PC-3 (cell line): ENCODE measurements around the gene GPC5. TPM values are rescaled to one million over a fixed set of nuclear protein-coding genes. Genes with fewer than 3 reads are reported as not detected.

Experiments
- ATAC-seq: fragments of 200-7000 bp; cut with Tn5 transposase; 2 replicates; pipeline ENCODE4 v1.9.1; 2020; ENCODE audit warnings: mild to moderate bottlenecking, moderate library complexity
- BruUV-seq: library from RNA; stranded (reverse); fragments of 400-500 nt; replicated peaks from 2 replicates; lab custom pipeline; 2021; lab: Mats Ljungman, UMichigan
- CTCF ChIA-PET: fragments of 300-600 bp; sonication (Branson Sonifier 250); formaldehyde crosslinking; loops from one replicate; lab custom pipeline; 2022; ENCODE audit warnings: antibody characterized with exemption; lab: Charles Lee
- POLR2A ChIA-PET: fragments of 300-600 bp; sonication (Branson Sonifier 250); formaldehyde crosslinking; loops from one replicate; lab custom pipeline; 2022; ENCODE audit warnings: antibody characterized with exemption; ENCODE audit not compliant: unreplicated experiment; lab: Charles Lee
- DNase-seq: peaks from one replicate; pipeline ENCODE4 v3.0.0-alpha.2; 2015
- H2AFZ ChIP-seq: fragments of 300-600 bp; sonication (generic); 2 replicates; pipeline ENCODE4 v1.6.0; 2016; ENCODE audit warnings: antibody characterized with exemption, low read length
- H3F3A ChIP-seq: fragments of 300-600 bp; sonication (generic); one replicate; pipeline ENCODE4 v1.6.0; 2017; ENCODE audit warnings: antibody characterized with exemption, low read length, control low read depth, mild to moderate bottlenecking; ENCODE audit not compliant: unreplicated experiment
- H3K27ac ChIP-seq: fragments of 300-600 bp; sonication (generic); 2 replicates; pipeline ENCODE4 v1.5.1; 2016; ENCODE audit warnings: mild to moderate bottlenecking, low read length
- H3K27me3 ChIP-seq: fragments of 300-600 bp; sonication (generic); 2 replicates; pipeline ENCODE4 v1.6.1; 2016; ENCODE audit warnings: low read length, mixed read lengths
- H3K36me3 ChIP-seq: fragments of 300-600 bp; sonication (generic); 2 replicates; pipeline ENCODE4 v1.6.1; 2016; ENCODE audit warnings: low read depth, mixed run types, low read length, mixed read lengths
- H3K4me1 ChIP-seq: fragments of 300-600 bp; sonication (generic); 2 replicates; pipeline ENCODE4 v1.5.1; 2016; ENCODE audit warnings: low read length; ENCODE audit not compliant: insufficient read depth
- H3K4me2 ChIP-seq: fragments of 300-600 bp; sonication (generic); 2 replicates; pipeline ENCODE4 v1.6.0; 2016; ENCODE audit warnings: low read length
- H3K4me3 ChIP-seq: fragments of 300-600 bp; sonication (generic); 2 replicates; pipeline ENCODE4 v1.5.1; 2016; ENCODE audit warnings: mild to moderate bottlenecking, low read length, mixed read lengths
- H3K79me2 ChIP-seq: fragments of 300-600 bp; sonication (generic); 2 replicates; pipeline ENCODE4 v1.6.1; 2017; ENCODE audit warnings: low read length, mixed read lengths
- H3K9ac ChIP-seq: fragments of 300-600 bp; sonication (generic); 2 replicates; pipeline ENCODE4 v1.6.0; 2016; ENCODE audit warnings: mild to moderate bottlenecking, low read length
- H3K9me2 ChIP-seq: fragments of 300-600 bp; sonication (generic); replicated peaks from 2 replicates; pipeline ENCODE4 v1.6.1; 2016; ENCODE audit warnings: mixed run types, low read length, mixed read lengths
- H3K9me3 ChIP-seq: fragments of 300-600 bp; sonication (generic); 2 replicates; pipeline ENCODE4 v1.6.1; 2016; ENCODE audit warnings: low read length, mixed read lengths
- H4K20me1 ChIP-seq: fragments of 300-600 bp; sonication (generic); 2 replicates; pipeline ENCODE4 v1.6.1; 2016; ENCODE audit warnings: low read length, mixed read lengths
- CTCF ChIP-seq: fragments of 300-600 bp; sonication (generic); conservative IDR thresholded peaks from 2 replicates; pipeline ENCODE4 v1.5.1; 2017; ENCODE audit warnings: antibody characterized with exemption, low read depth, mild to moderate bottlenecking, low read length
- EZH2 ChIP-seq: fragments of 300-600 bp; sonication (generic); IDR thresholded peaks from one replicate; pipeline ENCODE4 v1.6.1; 2017; ENCODE audit warnings: antibody characterized with exemption, mild to moderate bottlenecking, low read length; ENCODE audit not compliant: unreplicated experiment
- EZH2phosphoT487 ChIP-seq: fragments of 300-600 bp; sonication (generic); IDR thresholded peaks from 2 replicates; pipeline ENCODE4 v1.6.1; 2018; ENCODE audit warnings: mild to moderate bottlenecking, antibody characterized with exemption, low read length, borderline replicate concordance
- intact Hi-C: fragments of 100-400 bp; cut with micrococcal nuclease; formaldehyde crosslinking; loops from 2 replicates; pipeline ENCODE4 v1.9.0; 2023
- total RNA-seq: library from RNA; depleted of rRNA; stranded (reverse); fragments of >200 nt; gene quantifications from 2 replicates; pipeline ENCODE4 v1.2.3, GENCODE V29; 2014

Gene GPC5
- total RNA-seq, 1 experiment from 2014 or later: not detected

GRCh38 chr13:92843549-92843948, 1445.1 kb downstream of the GPC5 start:
- Histone ChIP-seq H3K4me2 (no peak overlapping the region), H3K9me2 (no peaks in the 10 kb centered on the region), H3K4me1 (peaks cover 7% of the 10 kb centered on the region; the same call in 1 of the 2 replicates), H4K20me1 (no peaks in the 10 kb centered on the region), H3K4me3 (no peak overlapping the region), H3F3A (no peaks in the 10 kb centered on the region), H3K27ac (no peak overlapping the region), H3K9ac (no peak overlapping the region), H2AFZ (no peak overlapping the region), H3K27me3 (no peaks in the 10 kb centered on the region), H3K9me3 (no peaks in the 10 kb centered on the region), H3K36me3 (no peaks in the 10 kb centered on the region), H3K79me2 (no peaks in the 10 kb centered on the region)
- intact Hi-C loops: loop anchor here (1.0 kb wide), 1 partner anchor 39 kb away; no protein-coding TSS in a partner anchor
- TF ChIP-seq EZH2 (no peak), EZH2phosphoT487 (no peak), CTCF (no peak)
- ATAC-seq (peak; percentile 78), DNase-seq (peak; percentile 67)
- no TSS peak for BruUV-seq
- ChIA-PET POLR2A (interaction anchor here (0.6 kb wide), 2 partner anchors 32 to 540 kb away, joined by 3 to 5 read pairs; no protein-coding TSS in a partner anchor), CTCF (no interaction called here)

- no peaks in the 10 kb centered on the region for H3K27me3 ChIP-seq
- H3K4me1 ChIP-seq: no peaks in the 10 kb centered on the region
- no peaks in the 10 kb centered on the region for H3K9me3 ChIP-seq
- no peaks in the 10 kb centered on the region for H4K20me1 ChIP-seq
- POLR2A ChIA-PET: no interaction called here
- CTCF ChIA-PET: no interaction called here
- no peaks in the 10 kb centered on the region for H3K79me2 ChIP-seq
- H3K36me3 ChIP-seq: no peaks in the 10 kb centered on the region
- no peaks in the 10 kb centered on the region for H3F3A ChIP-seq
- H3K9ac ChIP-seq: no peak overlapping the region
- intact Hi-C loops: no loop called here
- no peaks in the 10 kb centered on the region for H3K9me2 ChIP-seq
- ATAC-seq: no peak
- no peak overlapping the region for H3K4me2 ChIP-seq
- no peak overlapping the region for H3K27ac ChIP-seq
- BruUV-seq: no TSS peak
- no peak overlapping the region for H3K4me3 ChIP-seq
- DNase-seq: no peak
- TF ChIP-seq CTCF (no peak), EZH2phosphoT487 (no peak), EZH2 (no peak)
- no peak overlapping the region for H2AFZ ChIP-seq
Measured at GRCh38 chr13:92849381-92849780, 1451.0 kb downstream of the GPC5 start.

DNA sequence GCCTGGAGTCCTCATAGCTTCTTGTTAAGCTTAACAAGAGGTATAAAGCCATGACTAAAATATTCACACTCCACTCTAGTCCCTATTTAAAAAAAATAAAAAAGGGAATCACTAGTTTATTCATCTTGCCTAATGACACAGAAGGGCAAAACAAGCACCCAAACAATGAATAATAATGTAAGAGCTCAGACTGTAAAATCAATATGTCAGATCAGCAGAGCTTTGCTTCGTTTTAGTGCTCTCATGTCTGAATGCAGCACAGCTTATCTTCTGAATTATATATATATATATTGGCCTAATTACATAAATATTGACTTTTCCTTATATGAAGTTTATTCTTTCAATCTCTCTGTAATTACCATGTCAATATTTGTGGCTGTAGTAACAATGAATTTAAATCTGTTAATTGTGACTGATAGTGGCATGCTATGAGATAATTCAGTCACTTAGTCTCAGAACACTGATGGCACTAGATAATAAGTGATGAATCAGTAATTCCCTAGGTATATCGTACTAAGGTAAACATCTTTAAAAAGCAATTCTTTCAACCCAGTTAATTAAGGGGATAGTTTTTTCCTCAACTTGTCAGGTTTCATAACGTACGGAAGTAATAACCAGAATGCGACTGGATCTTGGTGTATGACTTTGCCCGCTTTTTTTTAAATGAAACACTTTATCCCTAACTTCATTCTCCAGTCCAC, 1466.3 kb downstream of the GPC5 start:
- H3K9ac ChIP-seq: no peak overlapping the region
- H3K27ac ChIP-seq: no peak overlapping the region
- no peaks in the 10 kb centered on the region for H3K9me2 ChIP-seq
- ChIA-PET POLR2A (no interaction called here), CTCF (no interaction called here)
- TF ChIP-seq EZH2: no peak
- TF ChIP-seq CTCF: no peak
- TF ChIP-seq EZH2phosphoT487: no peak
- H3K27me3 ChIP-seq: no peaks in the 10 kb centered on the region
- ATAC-seq: no peak
- no peaks in the 10 kb centered on the region for H3K9me3 ChIP-seq
- H3K36me3 ChIP-seq: no peaks in the 10 kb centered on the region
- H3K4me3 ChIP-seq: no peak overlapping the region
- BruUV-seq: no TSS peak
- intact Hi-C loops: no loop called here
- no peaks in the 10 kb centered on the region for H3F3A ChIP-seq
- no peak overlapping the region for H2AFZ ChIP-seq
- no peaks in the 10 kb centered on the region for H4K20me1 ChIP-seq
- H3K4me1 ChIP-seq: no peaks in the 10 kb centered on the region
- H3K4me2 ChIP-seq: no peak overlapping the region
- no peaks in the 10 kb centered on the region for H3K79me2 ChIP-seq
- DNase-seq: no peak
